HG03139 (cell line): ENCODE data around the gene DNAJC7.
A peak's percentile ranks its signal among the peaks of the same experiment; 100 is the strongest.
"Not testable (repeated sequence)": the region's sequence is repeated elsewhere in the genome, so short reads cannot be mapped to it uniquely, and the experiment has no call there.

Source experiments
- ATAC-seq: cut with Tn5 transposase; IDR thresholded peaks from one replicate; pipeline ENCODE4 v1.9.1; 2021; ENCODE audit not compliant: unreplicated experiment

The DNAJC7 gene

GRCh38 chr17:42042598-42043319 is 25.5 kb upstream of the DNAJC7 start:
- ATAC-seq, result no peak

- no peak for ATAC-seq
Observed at GRCh38 chr17:42041619-42042018, 24.4 kb upstream of the DNAJC7 start.

GRCh38 chr17:42040818-42041217 is 23.6 kb upstream of the DNAJC7 start:
- no peak for ATAC-seq

- no peak for ATAC-seq
Observed at GRCh38 chr17:42039794-42040763, 22.8 kb upstream of the DNAJC7 start.

- no peak for ATAC-seq
Observed at GRCh38 chr17:42038221-42038973, 21.2 kb upstream of the DNAJC7 start.

GRCh38 chr17:42034059-42034458 is 16.8 kb upstream of the DNAJC7 start:
- ATAC-seq, result no peak

GRCh38 chr17:42031584-42031983 is 14.3 kb upstream of the DNAJC7 start:
- ATAC-seq, result no peak

- no peak for ATAC-seq
Observed at GRCh38 chr17:42028791-42029127, 11.5 kb upstream of the DNAJC7 start.

- ATAC-seq, result no peak
Observed at GRCh38 chr17:42027961-42028790, 10.9 kb upstream of the DNAJC7 start.

- no peak for ATAC-seq
Observed at GRCh38 chr17:42027590-42027889, 10.3 kb upstream of the DNAJC7 start.

GRCh38 chr17:42026857-42027589 is 9.8 kb upstream of the DNAJC7 start:
- ATAC-seq, result no peak

GRCh38 chr17:42025936-42026335 is 8.7 kb upstream of the DNAJC7 start:
- ATAC-seq, result no peak

- ATAC-seq, result no peak
Observed at GRCh38 chr17:42025191-42025579, 7.9 kb upstream of the DNAJC7 start.

GRCh38 chr17:42023524-42024349 is 6.5 kb upstream of the DNAJC7 start:
- ATAC-seq, result no peak

GRCh38 chr17:42020845-42021244 is 3.6 kb upstream of the DNAJC7 start:
- not testable (repeated sequence) for ATAC-seq

GRCh38 chr17:42019509-42020404 is 2.5 kb upstream of the DNAJC7 start, which contains the start of gene NKIRAS2:
NKIRAS2 (plus strand) TSS chr17:42020090; CDS start chr17:42021578, 1,488 bp downstream.
- peak; percentile 46 for ATAC-seq

- ATAC-seq, result no peak
Observed at GRCh38 chr17:42018988-42019387, 1.7 kb upstream of the DNAJC7 start.

- ATAC-seq, result no peak
Observed at GRCh38 chr17:42018339-42018738, 1.1 kb upstream of the DNAJC7 start.
